HG02870 (cell line): ENCODE data around the gene RNF215.

Experiments
- ATAC-seq: cut with Tn5 transposase; IDR thresholded peaks from one replicate; pipeline ENCODE4 v1.9.1; 2021; ENCODE audit warnings: mild to moderate bottlenecking, moderate library complexity; ENCODE audit not compliant: unreplicated experiment

The RNF215 gene

GRCh38 chr22:30334646-30335045, 52.6 kb downstream of the RNF215 start:
- ATAC-seq, result no peak

GRCh38 chr22:30333707-30334087, 53.5 kb downstream of the RNF215 start:
- no peak for ATAC-seq

DNA sequence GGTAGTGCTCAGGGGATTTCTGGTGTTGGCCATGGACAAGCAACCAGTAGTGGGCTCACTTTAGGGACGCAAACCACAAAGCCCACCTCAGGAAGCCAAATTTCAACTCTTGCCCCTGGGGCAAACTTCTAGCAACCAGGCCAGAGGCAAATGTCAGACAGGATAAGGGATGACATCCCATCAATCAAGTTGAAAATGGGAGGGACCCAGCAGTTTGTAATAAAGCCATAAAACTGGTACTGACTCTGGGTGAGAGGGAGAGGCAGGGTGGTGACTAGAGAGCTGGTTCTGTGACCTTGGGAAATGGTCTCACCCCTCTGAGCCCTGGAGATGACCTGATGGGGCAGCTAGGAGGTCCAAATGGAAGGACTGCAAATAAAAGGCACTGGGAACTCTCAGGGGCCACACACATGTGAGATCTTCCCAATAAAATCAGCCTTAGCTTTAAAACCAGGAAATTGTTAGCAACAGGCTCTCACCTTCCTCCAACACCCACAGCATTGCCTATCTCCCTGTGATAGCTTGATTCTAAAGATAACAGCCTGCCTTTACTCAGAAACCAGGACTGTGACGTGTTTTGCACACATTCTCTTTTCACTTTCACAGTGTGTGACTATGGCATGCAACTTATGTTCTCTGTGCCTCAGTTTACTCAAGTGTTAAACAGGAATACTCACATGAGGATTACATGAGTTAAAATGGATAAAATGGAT, 54.1 kb downstream of the RNF215 start:
- no peak for ATAC-seq

- ATAC-seq, result no peak
These were observed 54.7 kb downstream of the RNF215 start for GRCh38 chr22:30332551-30332950.
